ENCODE results near the gene AJUBA. TPM values are rescaled to one million over a fixed set of nuclear protein-coding genes. Genes with fewer than 3 reads are reported as not detected.
"Not testable (repeated sequence)": the region's sequence is repeated elsewhere in the genome, so short reads cannot be mapped to it uniquely, and the experiment has no call there.

The AJUBA gene
- total RNA-seq, 1 donor from 2014 or later, result 2.4 TPM

GRCh38 chr14:22971152-22971551 is 11.2 kb downstream of the AJUBA start:
- Mint-ChIP-seq H3K27ac (no peak overlapping the region), H3K4me3 (no peak overlapping the region), H3K9me3 (no peaks in the 10 kb centered on the region), H3K27me3 (peaks cover 4% of the 10 kb centered on the region), H3K4me1 (no peaks in the 10 kb centered on the region), H3K36me3 (ENCODE audit: low read depth) (no peaks in the 10 kb centered on the region)
- intact Hi-C loops (cut with micrococcal nuclease), result no loop called here
- no peak for DNase-seq

- H3K27me3 Mint-ChIP-seq, result peaks cover 6% of the 10 kb centered on the region
- H3K36me3 Mint-ChIP-seq (ENCODE audit: low read depth), result no peaks in the 10 kb centered on the region
- H3K4me1 Mint-ChIP-seq, result no peaks in the 10 kb centered on the region
- H3K9me3 Mint-ChIP-seq, result no peaks in the 10 kb centered on the region
- H3K27ac Mint-ChIP-seq, result no peak overlapping the region
- no peak for DNase-seq
- H3K4me3 Mint-ChIP-seq, result no peak overlapping the region
- intact Hi-C loops (cut with micrococcal nuclease), result no loop called here
Measured at GRCh38 chr14:22966783-22967269, 15.5 kb downstream of the AJUBA start.

GRCh38 chr14:22965916-22966782 is 16.2 kb downstream of the AJUBA start:
- H3K9me3 Mint-ChIP-seq; H3K36me3 Mint-ChIP-seq (ENCODE audit: low read depth); DNase-seq; H3K4me3 Mint-ChIP-seq; H3K27ac Mint-ChIP-seq; H3K4me1 Mint-ChIP-seq; intact Hi-C loops (cut with micrococcal nuclease); H3K27me3 Mint-ChIP-seq: not testable (repeated sequence)

- DNase-seq, result no peak
- no peak overlapping the region for H3K27ac Mint-ChIP-seq
- no peak overlapping the region for H3K4me3 Mint-ChIP-seq
- H3K4me1 Mint-ChIP-seq, result peaks cover 3% of the 10 kb centered on the region
- H3K27me3 Mint-ChIP-seq, result peaks cover 6% of the 10 kb centered on the region
- H3K36me3 Mint-ChIP-seq (ENCODE audit: low read depth), result no peaks in the 10 kb centered on the region
- intact Hi-C loops (cut with micrococcal nuclease), result no loop called here
- H3K9me3 Mint-ChIP-seq, result no peaks in the 10 kb centered on the region
Measured at GRCh38 chr14:22962061-22962676, 20.2 kb downstream of the AJUBA start.

- no peak for DNase-seq
- intact Hi-C loops (cut with micrococcal nuclease), result loop anchor here (2.0 kb wide), 1 partner anchor 27 kb away; the partner anchor contains the start of gene AJUBA
- peak overlapping the region; percentile 92 for H3K27ac Mint-ChIP-seq
Measured at GRCh38 chr14:22955702-22956569, 26.4 kb downstream of the AJUBA start.

GRCh38 chr14:22952418-22952817 is 29.9 kb downstream of the AJUBA start:
- no peaks in the 10 kb centered on the region for H3K27me3 Mint-ChIP-seq
- H3K27ac Mint-ChIP-seq, result no peak overlapping the region
- H3K4me3 Mint-ChIP-seq, result no peak overlapping the region
- H3K4me1 Mint-ChIP-seq, result peaks cover 16% of the 10 kb centered on the region
- H3K36me3 Mint-ChIP-seq (ENCODE audit: low read depth), result peaks cover 31% of the 10 kb centered on the region
- intact Hi-C loops (cut with micrococcal nuclease), result no loop called here
- DNase-seq, result no peak
- no peaks in the 10 kb centered on the region for H3K9me3 Mint-ChIP-seq

More at GRCh38 chr14:22955702-22956569, 26.4 kb downstream of the AJUBA start:
- Mint-ChIP-seq H3K4me1 (peaks cover 19% of the 10 kb centered on the region), H3K36me3 (ENCODE audit: low read depth) (peaks cover 20% of the 10 kb centered on the region), H3K27me3 (peaks cover 3% of the 10 kb centered on the region), H3K9me3 (no peaks in the 10 kb centered on the region), H3K4me3 (peak overlapping the region; percentile 95)

- H3K27ac Mint-ChIP-seq; H3K4me3 Mint-ChIP-seq; intact Hi-C loops (cut with micrococcal nuclease); DNase-seq; H3K9me3 Mint-ChIP-seq; H3K27me3 Mint-ChIP-seq: not testable (repeated sequence)
- peaks cover 36% of the 10 kb centered on the region for H3K36me3 Mint-ChIP-seq (ENCODE audit: low read depth)
- peaks cover 15% of the 10 kb centered on the region for H3K4me1 Mint-ChIP-seq
Measured at GRCh38 chr14:22951795-22952194, 30.6 kb downstream of the AJUBA start.

GRCh38 chr14:22945642-22946041 is 36.7 kb downstream of the AJUBA start:
- Mint-ChIP-seq H3K27ac (no peak overlapping the region), H3K36me3 (ENCODE audit: low read depth) (peaks cover 25% of the 10 kb centered on the region), H3K27me3 (no peaks in the 10 kb centered on the region), H3K4me1 (no peaks in the 10 kb centered on the region), H3K4me3 (no peak overlapping the region), H3K9me3 (no peaks in the 10 kb centered on the region)
- intact Hi-C loops (cut with micrococcal nuclease), result no loop called here
- no peak for DNase-seq

- intact Hi-C loops (cut with micrococcal nuclease), result no loop called here
- no peak overlapping the region for H3K4me3 Mint-ChIP-seq
- peaks cover 13% of the 10 kb centered on the region for H3K36me3 Mint-ChIP-seq (ENCODE audit: low read depth)
- H3K27ac Mint-ChIP-seq, result no peak overlapping the region
- H3K4me1 Mint-ChIP-seq, result no peaks in the 10 kb centered on the region
- no peaks in the 10 kb centered on the region for H3K9me3 Mint-ChIP-seq
- H3K27me3 Mint-ChIP-seq, result no peaks in the 10 kb centered on the region
- DNase-seq, result no peak
Measured at GRCh38 chr14:22939684-22940083, 42.7 kb downstream of the AJUBA start.

- intact Hi-C loops (cut with micrococcal nuclease), result no loop called here
- no peaks in the 10 kb centered on the region for H3K27me3 Mint-ChIP-seq
- H3K4me3 Mint-ChIP-seq, result no peak overlapping the region
- DNase-seq, result no peak
- H3K36me3 Mint-ChIP-seq (ENCODE audit: low read depth), result peaks cover 12% of the 10 kb centered on the region
- peaks cover 5% of the 10 kb centered on the region for H3K4me1 Mint-ChIP-seq
- no peaks in the 10 kb centered on the region for H3K9me3 Mint-ChIP-seq
- H3K27ac Mint-ChIP-seq, result no peak overlapping the region
Measured at GRCh38 chr14:22935156-22935555, 47.2 kb downstream of the AJUBA start.

- intact Hi-C loops (cut with micrococcal nuclease), result no loop called here
- no peaks in the 10 kb centered on the region for H3K27me3 Mint-ChIP-seq
- no peak overlapping the region for H3K4me3 Mint-ChIP-seq
- H3K9me3 Mint-ChIP-seq, result no peaks in the 10 kb centered on the region
- peaks cover 16% of the 10 kb centered on the region for H3K4me1 Mint-ChIP-seq
- no peak overlapping the region for H3K27ac Mint-ChIP-seq
- no peak for DNase-seq
- H3K36me3 Mint-ChIP-seq (ENCODE audit: low read depth), result peaks cover 9% of the 10 kb centered on the region
Measured at GRCh38 chr14:22932146-22932545, 50.2 kb downstream of the AJUBA start.

GRCh38 chr14:22929961-22930364 is 52.4 kb downstream of the AJUBA start:
- no peak for DNase-seq
- peaks cover 25% of the 10 kb centered on the region for H3K4me1 Mint-ChIP-seq
- intact Hi-C loops (cut with micrococcal nuclease), result loop anchor here (1.0 to 5.0 kb wide), 9 partner anchors 11 to 372 kb away; partner anchors contain the start of genes C14orf93, CDH24, DAD1 and HAUS4
- H3K27me3 Mint-ChIP-seq, result no peaks in the 10 kb centered on the region
- H3K36me3 Mint-ChIP-seq (ENCODE audit: low read depth), result peaks cover 24% of the 10 kb centered on the region
- H3K9me3 Mint-ChIP-seq, result no peaks in the 10 kb centered on the region
- H3K27ac Mint-ChIP-seq, result no peak overlapping the region
- no peak overlapping the region for H3K4me3 Mint-ChIP-seq

GRCh38 chr14:22929104-22929960 is 53.0 kb downstream of the AJUBA start, which contains the start of gene PRMT5:
TSS of gene PRMT5 (minus strand) at chr14:22929376. CDS start at chr14:22929361, 15 bp downstream.
- Mint-ChIP-seq H3K27ac (no peak within 1 kb of the TSS), H3K9me3 (no peaks in the 10 kb centered on the region), H3K4me1 (peaks cover 25% of the 10 kb centered on the region), H3K27me3 (no peaks in the 10 kb centered on the region), H3K4me3 (no peak within 1 kb of the TSS), H3K36me3 (ENCODE audit: low read depth) (peaks cover 30% of the 10 kb centered on the region)
- intact Hi-C loops (cut with micrococcal nuclease), result loop anchor here (1.0 to 5.0 kb wide), 9 partner anchors 10 to 373 kb away; partner anchors contain the start of genes C14orf93, CDH24, DAD1 and HAUS4
- peak; percentile 99 for DNase-seq
